OCI-LY1 (cell line): Measurements from ENCODE around the gene TTC36.
A peak's percentile ranks its signal among the peaks of the same experiment; 100 is the strongest.

ENCODE experiments used
- H2AFZ ChIP-seq: fragments of 200-600 bp; sonication (generic), shearing (Covaris generic); 2 replicates; pipeline ENCODE4 v1.6.0; 2014; ENCODE audit warnings: antibody characterized with exemption, mild to moderate bottlenecking, low read length
- H3F3A ChIP-seq: fragments of 200-600 bp; sonication (generic), shearing (Covaris generic); 2 replicates; pipeline ENCODE4 v1.6.0; 2014; ENCODE audit warnings: mild to moderate bottlenecking, antibody characterized with exemption, low read length, moderate library complexity; ENCODE audit not compliant: insufficient read depth
- H3K27ac ChIP-seq: fragments of 200-600 bp; sonication (generic); 2 replicates; pipeline ENCODE4 v1.5.1; 2014; ENCODE audit warnings: low read length, mixed run types, mild to moderate bottlenecking, low read depth; ENCODE audit not compliant: poor library complexity, severe bottlenecking
- H3K27me3 ChIP-seq: fragments of 200-600 bp; sonication (generic); 2 replicates; pipeline ENCODE4 v1.6.0; 2014; ENCODE audit warnings: antibody characterized with exemption, mild to moderate bottlenecking, low read length, moderate library complexity; ENCODE audit not compliant: insufficient read depth
- H3K36me3 ChIP-seq: fragments of 200-600 bp; sonication (generic); 2 replicates; pipeline ENCODE4 v1.6.1; 2014; ENCODE audit warnings: mild to moderate bottlenecking, antibody characterized with exemption, low read length, moderate library complexity, mixed read lengths; ENCODE audit not compliant: insufficient read depth
- H3K4me1 ChIP-seq: fragments of 200-600 bp; sonication (generic); 2 replicates; pipeline ENCODE4 v1.5.1; 2014; ENCODE audit warnings: mild to moderate bottlenecking, low read length, moderate library complexity; ENCODE audit not compliant: insufficient read depth, severe bottlenecking
- H3K4me2 ChIP-seq: fragments of 200-600 bp; sonication (generic), shearing (Covaris generic); 2 replicates; pipeline ENCODE4 v1.6.1; 2014; ENCODE audit warnings: low read length
- H3K4me3 ChIP-seq: fragments of 200-600 bp; sonication (generic); 2 replicates; pipeline ENCODE4 v1.5.1; 2014; ENCODE audit warnings: low read length, low read depth, mild to moderate bottlenecking, mixed read lengths; ENCODE audit not compliant: poor library complexity, severe bottlenecking
- H3K79me2 ChIP-seq: fragments of 200-600 bp; shearing (Covaris generic); 2 replicates; pipeline ENCODE4 v1.6.1; 2016; ENCODE audit warnings: mixed run types, low read length, mixed read lengths; ENCODE audit not compliant: insufficient read depth
- H3K9ac ChIP-seq: fragments of 200-600 bp; sonication (generic), shearing (Covaris generic); 2 replicates; pipeline ENCODE4 v1.6.1; 2014; ENCODE audit warnings: mild to moderate bottlenecking, low read length, mixed read lengths
- H3K9me2 ChIP-seq: fragments of 200-600 bp; sonication (generic), shearing (Covaris generic); 2 replicates; pipeline ENCODE4 v1.6.1; 2014; ENCODE audit warnings: low read depth, mild to moderate bottlenecking, low read length, mixed read lengths
- H3K9me3 ChIP-seq: fragments of 200-600 bp; shearing (Covaris generic); 2 replicates; pipeline ENCODE4 v1.6.1; 2014; ENCODE audit warnings: low read length, mixed read lengths
- H4K20me1 ChIP-seq: fragments of 200-600 bp; sonication (generic), shearing (Covaris generic); 2 replicates; pipeline ENCODE4 v1.6.0; 2016; ENCODE audit warnings: mild to moderate bottlenecking, low read length; ENCODE audit not compliant: insufficient read depth
- EZH2 ChIP-seq: fragments of 200-600 bp; sonication (generic), shearing (Covaris generic); IDR thresholded peaks from 2 replicates; pipeline ENCODE4 v1.8.0; 2017; ENCODE audit warnings: borderline replicate concordance, mixed run types, mild to moderate bottlenecking, antibody characterized with exemption, low read length, moderate library complexity, mixed read lengths
- TF ChIP-seq, protein P1 (sequence below): fragments of 200-600 bp; sonication (generic), shearing (Covaris generic); IDR thresholded peaks from 2 replicates; pipeline ENCODE4 v1.5.1; 2017; ENCODE audit warnings: mild to moderate bottlenecking, antibody characterized with exemption, low read length, moderate library complexity, mixed read lengths

The TTC36 gene

DNA sequence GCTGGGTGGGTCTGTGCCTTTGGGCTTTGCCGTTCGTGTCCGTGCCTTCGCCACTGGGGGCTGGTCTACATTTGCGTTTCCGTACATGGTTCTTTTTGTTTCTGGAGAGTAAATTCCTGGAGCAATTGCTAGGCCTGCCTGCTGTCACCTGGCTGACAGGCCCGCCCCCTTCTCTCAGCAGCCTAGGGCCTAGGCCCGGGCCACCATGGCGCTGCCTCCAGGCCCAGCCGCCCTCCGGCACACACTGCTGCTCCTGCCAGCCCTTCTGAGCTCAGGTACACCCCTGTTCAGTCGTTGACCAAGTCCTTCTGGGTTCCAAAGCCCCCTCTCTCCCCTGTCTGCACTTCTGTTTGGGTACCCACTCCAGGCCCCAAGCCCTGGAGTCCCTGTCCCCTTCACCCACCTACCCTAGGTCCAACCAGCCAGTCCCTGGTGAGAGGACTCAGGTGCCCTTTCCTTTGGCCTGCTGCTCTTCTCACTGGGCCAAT is 4.4 kb downstream of the TTC36 start:
- Histone ChIP-seq H3K9ac (no peak overlapping the region; the same call in 1 of the 2 replicates), H3K27ac (no peak overlapping the region), H3K9me3 (no peaks in the 10 kb centered on the region), H3K4me2 (peak overlapping the region; percentile 60), H3K79me2 (no peaks in the 10 kb centered on the region), H3K36me3 (no peaks in the 10 kb centered on the region), H2AFZ (no peak overlapping the region), H3F3A (no peaks in the 10 kb centered on the region), H3K9me2 (no peaks in the 10 kb centered on the region), H4K20me1 (no peaks in the 10 kb centered on the region), H3K4me3 (peak overlapping the region; percentile 69), H3K27me3 (no peaks in the 10 kb centered on the region), H3K4me1 (peaks cover 6% of the 10 kb centered on the region)
- TF ChIP-seq, protein P1, sequence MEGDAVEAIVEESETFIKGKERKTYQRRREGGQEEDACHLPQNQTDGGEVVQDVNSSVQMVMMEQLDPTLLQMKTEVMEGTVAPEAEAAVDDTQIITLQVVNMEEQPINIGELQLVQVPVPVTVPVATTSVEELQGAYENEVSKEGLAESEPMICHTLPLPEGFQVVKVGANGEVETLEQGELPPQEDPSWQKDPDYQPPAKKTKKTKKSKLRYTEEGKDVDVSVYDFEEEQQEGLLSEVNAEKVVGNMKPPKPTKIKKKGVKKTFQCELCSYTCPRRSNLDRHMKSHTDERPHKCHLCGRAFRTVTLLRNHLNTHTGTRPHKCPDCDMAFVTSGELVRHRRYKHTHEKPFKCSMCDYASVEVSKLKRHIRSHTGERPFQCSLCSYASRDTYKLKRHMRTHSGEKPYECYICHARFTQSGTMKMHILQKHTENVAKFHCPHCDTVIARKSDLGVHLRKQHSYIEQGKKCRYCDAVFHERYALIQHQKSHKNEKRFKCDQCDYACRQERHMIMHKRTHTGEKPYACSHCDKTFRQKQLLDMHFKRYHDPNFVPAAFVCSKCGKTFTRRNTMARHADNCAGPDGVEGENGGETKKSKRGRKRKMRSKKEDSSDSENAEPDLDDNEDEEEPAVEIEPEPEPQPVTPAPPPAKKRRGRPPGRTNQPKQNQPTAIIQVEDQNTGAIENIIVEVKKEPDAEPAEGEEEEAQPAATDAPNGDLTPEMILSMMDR, result no peak
- TF ChIP-seq EZH2, result no peak

- H3K9me3 ChIP-seq, result no peaks in the 10 kb centered on the region
- H3K27me3 ChIP-seq, result no peaks in the 10 kb centered on the region
- H2AFZ ChIP-seq, result no peak overlapping the region
- no peaks in the 10 kb centered on the region for H3K79me2 ChIP-seq
- H3K4me2 ChIP-seq, result no peak overlapping the region; the same call in 1 of the 2 replicates
- peaks cover 6% of the 10 kb centered on the region for H3K4me1 ChIP-seq
- H3K9ac ChIP-seq, result no peak overlapping the region
- H3K4me3 ChIP-seq, result no peak overlapping the region
- no peak overlapping the region for H3K27ac ChIP-seq
- no peaks in the 10 kb centered on the region for H3K9me2 ChIP-seq
- no peak for TF ChIP-seq EZH2
- TF ChIP-seq, protein P1, result no peak
- no peaks in the 10 kb centered on the region for H4K20me1 ChIP-seq
- H3K36me3 ChIP-seq, result no peaks in the 10 kb centered on the region
- no peaks in the 10 kb centered on the region for H3F3A ChIP-seq
Observed at GRCh38 chr11:118532091-118532490, 4.8 kb downstream of the TTC36 start.

DNA sequence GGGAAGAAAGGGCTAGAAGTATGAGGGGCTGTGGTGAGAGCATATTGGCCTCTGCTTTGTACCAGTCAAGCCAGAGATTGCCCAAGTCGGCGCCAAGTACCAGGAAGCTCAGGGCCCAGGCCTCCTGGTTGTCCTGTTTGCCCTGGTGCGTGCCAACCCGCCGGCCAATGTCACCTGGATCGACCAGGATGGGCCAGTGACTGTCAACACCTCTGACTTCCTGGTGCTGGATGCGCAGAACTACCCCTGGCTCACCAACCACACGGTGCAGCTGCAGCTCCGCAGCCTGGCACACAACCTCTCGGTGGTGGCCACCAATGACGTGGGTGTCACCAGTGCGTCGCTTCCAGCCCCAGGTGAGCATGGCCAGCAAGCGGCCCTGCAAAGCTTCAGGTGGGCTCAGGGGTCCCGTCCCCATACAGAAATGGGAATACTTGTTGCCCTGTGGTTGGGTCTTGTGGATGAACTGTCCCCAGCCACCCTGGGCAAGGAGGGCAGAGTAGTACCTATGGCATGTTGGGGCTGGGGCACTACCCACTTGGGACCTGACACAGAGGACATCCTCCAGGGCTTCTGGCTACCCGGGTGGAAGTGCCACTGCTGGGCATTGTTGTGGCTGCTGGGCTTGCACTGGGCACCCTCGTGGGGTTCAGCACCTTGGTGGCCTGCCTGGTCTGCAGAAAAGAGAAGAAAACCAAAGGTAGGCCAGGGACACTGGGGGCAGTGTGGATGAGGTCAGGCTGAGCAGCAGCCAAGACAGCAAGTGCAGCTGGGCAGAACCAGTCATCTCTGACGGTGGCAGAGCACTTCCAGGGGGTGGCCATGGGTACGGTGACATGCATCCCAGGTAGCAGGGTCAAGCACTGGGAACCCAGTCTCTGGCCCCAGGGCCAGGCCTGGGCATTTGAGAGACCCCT is 5.8 kb downstream of the TTC36 start:
- Histone ChIP-seq H3K4me3 (no peak overlapping the region), H2AFZ (no peak overlapping the region), H3K9me3 (no peaks in the 10 kb centered on the region), H3K79me2 (no peaks in the 10 kb centered on the region), H3F3A (no peaks in the 10 kb centered on the region), H3K9me2 (no peaks in the 10 kb centered on the region), H3K4me1 (peaks cover 6% of the 10 kb centered on the region), H3K27ac (no peak overlapping the region), H3K4me2 (no peak overlapping the region), H3K9ac (no peak overlapping the region), H4K20me1 (no peaks in the 10 kb centered on the region), H3K27me3 (no peaks in the 10 kb centered on the region), H3K36me3 (no peaks in the 10 kb centered on the region)
- TF ChIP-seq EZH2, result no peak
- TF ChIP-seq, protein P1, result no peak
